Measurements from ENCODE around the gene CNTN6. TPM values are rescaled to one million over a fixed set of nuclear protein-coding genes. Genes with fewer than 3 reads are reported as not detected.

Gene CNTN6
- total and polyA plus RNA-seq, 2 of the 13 experiments (the other 11 are each of a cell fraction or from before 2014, with no cell fraction given), result not detected

GRCh38 chr3:1421577-1421976 lies 328.8 kb downstream of the CNTN6 start:
- Histone ChIP-seq H3K9me3 (ENCODE audit: low read length) (peaks cover 98% of the 10 kb centered on the region), H4K20me1 (ENCODE audit: insufficient read depth, low read length) (no peaks in the 10 kb centered on the region), H3K9ac (ENCODE audit: insufficient read depth, low read depth, low read length) (no peak overlapping the region), H3K27ac (ENCODE audit: extremely low read length, insufficient read depth, low read length) (no peak overlapping the region), H3K79me2 (ENCODE audit: insufficient read depth, low read length) (no peaks in the 10 kb centered on the region), H3K4me1 (ENCODE audit: insufficient read depth, low read length) (no peaks in the 10 kb centered on the region), H3K4me3 (replicated peaks in 1 of 3; ENCODE audit: insufficient read depth in 1 of 3, low read depth in 2 of 3, low read length in 3 of 3) (no peak overlapping the region), H3K36me3 (replicated peaks in 1 of 2; ENCODE audit: control insufficient read depth in 1 of 2, insufficient read depth in 2 of 2, low read length in 2 of 2) (no peaks in the 10 kb centered on the region), H2AFZ (ENCODE audit: low read length) (no peak overlapping the region), H3K4me2 (ENCODE audit: low read depth, low read length) (no peak overlapping the region), H3K27me3 (ENCODE audit: control insufficient read depth in 1 of 2, insufficient read depth in 2 of 2, low read length in 2 of 2) (no peaks in the 10 kb centered on the region)
- no peak for FAIRE-seq
- in situ Hi-C loops (cut with HindIII; ENCODE audit: extremely low pct_ligation_motif_present, low pct_unique_long_range_greater_than_20kb) (no loop called here), intact Hi-C loops (cut with micrococcal nuclease; ENCODE audit: unreplicated experiment) (no loop called here)
- WGBS (ENCODE audit: low lambda C conversion rate), result 4% methylated on average over 3 of the region's 3 CpGs
- DNase-seq (ENCODE audit: low spot score), result no peak
- no TSS peak for BruUV-seq (replicated peaks)
- no peak for TF ChIP-seq FOXJ3 (CRISPR knock-in tag; IDR thresholded peaks at IDR 0.05; ENCODE audit: borderline replicate concordance)
- TF ChIP-seq CBX1 (IDR thresholded peaks at IDR 0.05; ENCODE audit: low read depth), result no peak
- no peak for TF ChIP-seq GZF1 (CRISPR knock-in tag; IDR thresholded peaks at IDR 0.05)
- TF ChIP-seq PBX2 (CRISPR knock-in tag; IDR thresholded peaks at IDR 0.05), result no peak
- TF ChIP-seq ZFP36L1 (CRISPR knock-in tag; IDR thresholded peaks at IDR 0.05), result no peak
- TF ChIP-seq HMG20A (CRISPR knock-in tag; IDR thresholded peaks at IDR 0.05; ENCODE audit: borderline replicate concordance), result no peak
- TF ChIP-seq NONO (IDR thresholded peaks at IDR 0.05), result no peak
- no peak for TF ChIP-seq NONO (CRISPR knock-in tag; conservative IDR thresholded peaks at IDR 0.05)
- TF ChIP-seq GABPA (IDR thresholded peaks at IDR 0.05; ENCODE audit: low read depth, low read length), result no peak
- TF ChIP-seq GABPA (CRISPR knock-in tag; IDR thresholded peaks at IDR 0.05; ENCODE audit: low read depth), result no peak
- no peak for TF ChIP-seq SMAD3 (CRISPR knock-in tag; IDR thresholded peaks at IDR 0.05)
- no peak for TF ChIP-seq ZNF484 (CRISPR knock-in tag; IDR thresholded peaks at IDR 0.05; ENCODE audit: borderline replicate concordance, low read depth)
- TF ChIP-seq EED (CRISPR knock-in tag; IDR thresholded peaks at IDR 0.05), result no peak
- no peak for TF ChIP-seq E2F2 (CRISPR knock-in tag; IDR thresholded peaks at IDR 0.05; ENCODE audit: borderline replicate concordance)
- no peak for TF ChIP-seq ONECUT2 (CRISPR knock-in tag; IDR thresholded peaks at IDR 0.05)
- TF ChIP-seq ZNF614 (CRISPR knock-in tag; IDR thresholded peaks at IDR 0.05; ENCODE audit: borderline replicate concordance), result no peak
- no peak for TF ChIP-seq ZNF629 (CRISPR knock-in tag; conservative IDR thresholded peaks at IDR 0.05)
- no peak for TF ChIP-seq ATF7-NPFF (CRISPR knock-in tag; IDR thresholded peaks at IDR 0.05; ENCODE audit: low read depth)
- TF ChIP-seq CENPBD1 (CRISPR knock-in tag; IDR thresholded peaks at IDR 0.05; ENCODE audit: borderline replicate concordance, low read depth), result no peak
- no peak for ATAC-seq
- ChIA-PET POLR2A (no interaction called here), CTCF (ENCODE audit: low intra/inter-chr PET ratio, low total read pairs) (no interaction called here)
